Measurements from ENCODE around the gene RIPOR3.
"Not testable (repeated sequence)": the region's sequence is repeated elsewhere in the genome, so short reads cannot be mapped to it uniquely, and the experiment has no call there.

Gene RIPOR3

DNA sequence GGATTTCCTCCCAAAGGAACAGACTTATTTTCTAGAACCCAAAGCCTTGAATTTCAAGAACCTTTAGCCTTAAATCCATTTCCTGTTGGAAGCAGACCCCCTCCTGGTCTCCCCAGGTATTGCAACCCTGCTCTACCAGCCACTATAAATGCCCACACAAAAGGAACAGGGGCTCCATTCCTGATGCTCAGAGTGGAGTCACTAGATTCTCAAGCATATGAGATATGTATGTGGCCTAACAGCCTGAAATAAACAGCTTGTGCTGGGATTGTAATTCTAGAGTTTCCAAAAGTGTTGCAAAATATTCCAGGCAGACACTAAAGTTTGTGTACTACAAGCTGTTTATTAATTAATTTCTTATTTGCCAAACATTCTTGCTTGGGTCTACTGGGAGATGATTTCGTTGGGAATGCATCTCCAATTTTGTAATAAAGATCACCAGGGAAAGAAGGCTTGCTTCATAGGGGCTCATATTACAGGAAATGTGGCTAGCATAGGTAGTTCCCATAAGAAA lies 44.8 kb downstream of the RIPOR3 start:
- Mint-ChIP-seq H3K36me3 (no peaks in the 10 kb centered on the region), H3K9me3 (ENCODE audit: low read depth) (no peaks in the 10 kb centered on the region), H3K4me1 (ENCODE audit: low read depth) (no peaks in the 10 kb centered on the region), H3K27me3 (no peaks in the 10 kb centered on the region), H3K4me3 (no peak overlapping the region), H3K27ac (no peak overlapping the region)

DNA sequence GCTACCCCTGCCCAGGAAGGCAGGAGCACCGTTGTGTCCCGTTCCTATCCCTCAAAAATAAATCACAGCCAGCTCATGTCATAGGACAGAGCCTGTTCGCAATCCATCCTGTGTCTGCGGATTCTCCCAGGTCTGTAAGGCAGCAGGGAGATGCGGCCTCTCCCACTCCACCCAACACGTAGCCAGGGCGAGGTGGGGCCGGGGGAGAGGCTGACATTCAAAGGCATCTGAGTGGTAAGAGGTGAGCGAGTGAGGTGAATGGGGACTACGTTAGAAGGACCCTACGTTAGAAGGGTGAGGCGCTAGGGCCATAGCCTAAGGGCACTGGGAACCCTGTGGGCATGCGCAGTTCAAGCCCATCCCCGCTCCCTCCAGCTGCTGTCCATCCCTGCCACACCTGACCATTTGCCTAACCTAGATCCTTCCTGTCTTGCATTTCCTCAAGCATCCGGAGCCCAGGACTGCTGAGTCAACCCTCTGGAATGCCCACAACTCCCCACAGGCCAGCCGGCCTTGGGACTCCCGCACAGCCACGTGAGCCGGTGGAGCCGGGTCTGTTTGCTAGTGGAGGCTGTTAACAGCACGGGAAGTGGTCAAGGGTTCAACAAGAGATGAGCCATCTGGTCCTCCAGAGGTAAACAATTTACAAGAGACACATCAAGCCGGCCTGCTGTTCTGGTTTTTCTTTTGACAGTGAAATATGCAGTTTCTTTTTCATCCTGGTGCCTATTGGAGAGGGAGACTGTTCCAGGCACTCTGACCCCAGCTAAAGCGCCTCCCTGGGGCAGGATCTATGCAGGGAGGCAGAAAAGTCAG lies 45.9 kb downstream of the RIPOR3 start:
- no peaks in the 10 kb centered on the region for H3K4me1 Mint-ChIP-seq (ENCODE audit: low read depth)

DNA sequence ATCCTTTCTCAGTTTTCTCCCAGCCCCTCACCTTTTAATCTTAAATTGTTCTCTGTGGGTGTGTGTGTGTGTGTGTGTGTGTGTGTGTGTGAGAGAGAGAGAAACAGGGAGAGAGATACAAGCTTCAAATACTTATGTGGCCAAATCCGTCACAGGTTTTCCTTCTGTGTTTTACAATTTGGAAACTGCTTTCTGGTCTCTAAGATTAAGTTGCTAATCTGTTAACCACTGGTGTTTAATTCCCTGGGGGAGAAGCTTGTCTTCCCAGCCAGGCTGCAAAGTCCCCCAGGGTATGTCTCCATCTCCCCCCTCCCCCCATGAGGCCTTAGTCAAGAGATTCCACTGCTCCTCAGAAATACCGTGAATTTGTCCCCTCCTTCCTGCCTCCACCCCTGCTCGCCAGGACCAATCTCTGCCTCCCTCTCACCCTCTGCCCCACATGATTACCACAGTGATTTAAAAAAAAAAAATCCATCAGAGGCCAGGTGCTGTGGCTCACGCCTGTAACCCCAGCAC lies 49.0 kb downstream of the RIPOR3 start:
- Mint-ChIP-seq H3K36me3 (no peaks in the 10 kb centered on the region), H3K4me3 (no peak overlapping the region), H3K27ac (no peak overlapping the region), H3K4me1 (ENCODE audit: low read depth) (no peaks in the 10 kb centered on the region), H3K27me3 (no peaks in the 10 kb centered on the region), H3K9me3 (ENCODE audit: low read depth) (no peaks in the 10 kb centered on the region)

More for the DNA sequence above, 45.9 kb downstream of the RIPOR3 start:
- no peaks in the 10 kb centered on the region for H3K36me3 Mint-ChIP-seq
- no peaks in the 10 kb centered on the region for H3K9me3 Mint-ChIP-seq (ENCODE audit: low read depth)
- H3K4me3 Mint-ChIP-seq = no peak overlapping the region
- no peak overlapping the region for H3K27ac Mint-ChIP-seq
- no peaks in the 10 kb centered on the region for H3K27me3 Mint-ChIP-seq

DNA sequence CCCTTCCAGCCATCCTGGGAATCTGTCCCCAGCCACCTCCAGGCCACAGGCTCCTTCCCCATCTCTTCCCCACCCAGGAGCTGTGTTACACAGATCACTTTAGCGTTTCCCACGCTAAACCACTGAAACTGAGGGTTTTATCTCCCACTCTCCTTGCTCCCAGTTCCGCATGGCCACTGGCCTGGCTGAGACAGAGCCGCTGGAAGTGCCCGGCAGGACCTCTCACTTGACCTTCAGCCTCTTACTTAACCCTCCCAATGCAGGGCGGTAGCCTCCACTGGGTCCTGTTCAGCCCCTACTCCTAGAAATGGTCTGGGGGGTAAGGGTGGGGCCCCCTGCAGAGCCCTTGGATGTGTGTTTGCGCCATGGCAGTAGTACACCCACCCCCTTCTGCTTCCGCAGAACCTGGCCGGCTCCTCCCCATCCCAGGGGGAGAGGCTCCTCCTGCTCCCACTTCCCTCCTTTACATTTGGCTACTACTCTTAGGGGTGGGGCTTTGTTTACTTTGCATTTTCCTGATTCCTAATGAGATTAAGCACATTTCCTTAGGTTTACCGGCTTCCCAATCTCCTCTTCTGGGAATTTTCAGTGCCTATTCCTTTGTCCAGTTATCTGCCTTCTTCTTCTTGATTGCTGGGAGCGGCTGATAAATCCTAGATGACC lies 49.6 kb downstream of the RIPOR3 start:
- H3K36me3 Mint-ChIP-seq = not testable (repeated sequence)

DNA sequence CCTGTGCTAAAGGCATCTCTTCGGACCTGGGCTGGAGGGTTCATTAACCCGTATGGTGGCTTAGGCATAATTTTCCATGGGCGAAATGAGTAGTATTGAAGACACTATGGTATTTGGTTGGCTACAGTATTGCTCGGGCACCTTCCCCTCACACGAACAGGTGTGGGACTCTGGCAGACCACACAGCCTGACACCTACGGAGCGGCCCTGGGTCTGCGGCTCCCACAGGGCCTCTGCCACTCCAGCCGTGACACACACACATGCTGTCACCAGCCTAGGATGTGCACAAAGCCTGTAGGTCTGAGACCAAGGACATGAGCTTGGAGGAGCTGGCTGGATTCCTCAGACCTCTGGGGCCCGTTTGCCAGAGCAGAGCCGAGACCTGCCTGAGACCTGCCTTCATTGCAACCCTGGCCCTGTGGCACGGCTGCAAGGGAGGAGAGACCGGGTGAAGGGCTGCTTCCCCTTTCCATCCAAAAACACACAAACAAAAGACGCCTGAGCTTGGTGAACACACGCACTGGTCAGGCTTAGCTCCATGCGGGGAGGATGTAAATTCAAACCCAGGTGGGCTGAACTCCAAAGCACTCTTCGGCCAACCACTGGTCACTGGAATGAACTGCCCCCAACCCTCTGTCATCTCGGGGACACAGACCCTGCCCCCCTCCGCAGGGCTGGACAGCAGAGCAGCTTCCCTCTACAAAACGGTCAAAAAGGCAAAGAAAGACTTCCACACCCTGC lies 51.2 kb downstream of the RIPOR3 start:
- H3K36me3 Mint-ChIP-seq; H3K27ac Mint-ChIP-seq; H3K4me3 Mint-ChIP-seq; H3K27me3 Mint-ChIP-seq; H3K9me3 Mint-ChIP-seq (ENCODE audit: low read depth); H3K4me1 Mint-ChIP-seq (ENCODE audit: low read depth): not testable (repeated sequence)

More for the DNA sequence above, 49.6 kb downstream of the RIPOR3 start:
- not testable (repeated sequence) for H3K27ac Mint-ChIP-seq; H3K9me3 Mint-ChIP-seq (ENCODE audit: low read depth); H3K4me1 Mint-ChIP-seq (ENCODE audit: low read depth); H3K4me3 Mint-ChIP-seq; H3K27me3 Mint-ChIP-seq

DNA sequence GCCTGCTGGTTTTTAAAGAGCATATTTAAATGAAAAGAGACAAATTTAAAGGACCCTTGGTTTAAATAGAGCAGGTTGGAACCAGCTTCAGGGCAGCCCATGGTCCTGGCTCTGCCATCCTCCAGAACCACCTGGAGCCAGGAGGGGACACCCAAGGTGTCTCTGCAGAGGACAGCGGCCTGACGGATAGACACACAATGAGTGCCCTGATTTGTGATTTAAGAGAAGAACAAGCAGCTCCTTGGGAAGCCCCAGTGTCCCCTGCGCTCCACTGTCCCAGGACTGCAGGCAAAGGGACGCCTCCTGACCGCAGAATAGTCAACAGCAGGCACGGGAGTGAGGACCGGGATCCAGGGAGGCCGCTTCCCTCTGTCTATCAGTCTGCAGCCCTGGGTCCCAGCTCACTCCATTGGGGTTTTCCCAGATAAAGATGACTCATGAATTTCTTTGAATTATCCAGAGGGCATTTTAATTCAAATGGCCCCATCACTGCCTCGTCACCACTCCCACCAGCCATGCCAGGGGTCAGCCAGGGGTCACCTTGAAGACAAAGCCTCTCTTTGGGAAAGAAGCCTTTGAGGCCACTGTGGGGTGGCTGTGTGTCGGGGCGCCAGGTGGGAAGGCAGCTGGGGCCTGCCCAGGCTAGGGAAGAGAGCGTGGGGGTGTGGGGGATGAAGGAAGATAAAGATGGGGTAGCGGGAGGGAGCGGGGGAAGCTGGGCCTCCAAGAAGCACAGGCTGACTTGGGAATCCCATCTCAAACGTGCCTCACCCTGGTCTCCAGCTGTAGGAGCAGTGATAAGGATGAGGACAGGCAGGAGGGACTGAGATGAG lies 53.1 kb downstream of the RIPOR3 start:
- H3K9me3 Mint-ChIP-seq (ENCODE audit: low read depth); H3K27ac Mint-ChIP-seq; H3K4me3 Mint-ChIP-seq; H3K4me1 Mint-ChIP-seq (ENCODE audit: low read depth); H3K36me3 Mint-ChIP-seq; H3K27me3 Mint-ChIP-seq: not testable (repeated sequence)

DNA sequence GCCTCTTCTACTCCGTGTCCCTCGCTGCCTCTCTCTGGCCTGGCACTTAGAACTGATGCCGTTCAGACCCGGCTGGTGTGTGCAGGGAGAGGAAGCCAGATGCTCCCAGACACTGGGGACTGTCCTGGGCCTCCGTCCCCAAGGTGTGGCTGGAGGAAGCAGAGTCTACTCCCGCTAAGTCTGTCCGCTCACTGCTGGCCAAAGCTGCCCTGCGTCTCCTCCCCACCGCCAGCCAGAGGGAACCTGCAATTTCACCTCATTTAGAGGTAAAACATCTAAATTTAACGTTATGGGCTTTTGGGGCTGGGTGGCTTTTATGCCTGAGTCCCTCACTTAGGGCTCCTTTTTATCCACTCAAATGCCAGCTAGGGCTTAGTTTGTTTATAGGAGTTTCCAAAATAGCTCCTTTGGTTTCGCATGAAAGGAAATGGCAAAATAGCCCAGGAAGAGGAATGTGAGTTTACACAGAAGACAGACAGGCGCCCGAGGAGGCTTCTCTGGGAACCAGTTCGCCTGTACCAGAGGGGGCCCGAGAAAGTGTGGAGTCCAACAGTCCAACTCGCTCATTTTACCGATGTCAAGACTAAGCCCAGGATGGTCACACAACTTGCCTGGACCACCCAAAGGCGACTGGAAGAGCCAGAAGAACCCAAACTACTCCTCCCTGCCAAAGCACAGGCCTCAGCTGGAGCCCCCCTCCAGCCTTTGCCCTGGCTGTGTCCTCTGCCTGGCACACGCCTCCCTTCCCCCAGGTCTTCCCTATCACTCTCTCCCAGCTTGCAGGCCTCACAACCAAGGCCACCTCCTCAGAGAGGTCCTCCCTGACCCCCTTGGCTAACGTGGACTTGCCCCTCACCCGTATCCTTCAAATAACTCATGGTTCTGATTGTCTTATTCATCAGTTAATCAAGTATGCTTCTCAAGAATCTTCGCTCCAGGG lies 54.5 kb downstream of the RIPOR3 start:
- Mint-ChIP-seq H3K9me3 (ENCODE audit: low read depth) (no peaks in the 10 kb centered on the region), H3K27me3 (no peaks in the 10 kb centered on the region), H3K27ac (no peak overlapping the region), H3K4me3 (no peak overlapping the region), H3K4me1 (ENCODE audit: low read depth) (peaks cover 1% of the 10 kb centered on the region), H3K36me3 (no peaks in the 10 kb centered on the region)

DNA sequence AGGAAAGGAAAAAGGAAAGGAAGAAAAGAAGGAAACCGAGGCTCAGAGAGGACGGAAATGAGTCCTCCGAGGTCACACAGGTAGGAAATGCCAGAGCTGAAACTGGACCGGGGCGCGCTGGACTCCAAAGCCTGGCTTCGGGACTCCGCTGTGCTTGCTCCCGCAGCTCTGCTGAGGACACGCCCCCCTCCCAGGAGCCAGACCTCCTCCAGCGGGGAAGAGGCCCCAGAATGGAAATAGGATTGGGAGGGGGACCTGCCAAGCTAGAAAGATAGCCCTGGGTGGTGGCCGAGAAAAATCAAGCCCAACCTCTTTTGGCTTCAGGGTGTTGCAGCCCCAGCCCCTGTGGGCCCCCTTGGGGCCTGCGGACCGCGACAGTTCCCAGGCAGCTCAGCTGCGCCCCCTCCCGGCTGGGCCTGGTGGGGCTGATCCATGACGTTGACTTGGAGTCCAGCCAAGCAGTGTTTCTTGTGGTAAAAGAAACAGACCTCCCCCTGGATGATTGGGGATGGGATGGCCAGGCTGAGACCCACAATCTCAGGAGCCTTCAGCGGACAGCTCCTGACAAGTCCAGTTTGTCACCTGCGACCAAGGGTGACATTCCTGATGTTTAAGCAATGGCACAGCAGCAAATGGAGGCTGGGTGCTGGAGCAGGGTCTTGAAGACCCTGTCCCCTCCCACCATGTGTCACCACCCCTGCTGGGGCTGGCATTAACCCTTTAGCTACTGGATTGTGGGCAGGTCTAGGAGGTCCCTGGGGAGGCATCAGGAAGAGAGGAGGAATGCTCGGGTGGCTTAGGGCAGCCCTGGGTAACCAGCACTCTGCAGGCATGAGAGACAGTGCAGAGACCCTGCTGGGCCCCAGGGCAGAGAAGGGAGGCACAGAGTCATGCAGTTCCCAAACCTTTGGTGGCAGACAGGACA lies 55.4 kb downstream of the RIPOR3 start:
- no peaks in the 10 kb centered on the region for H3K36me3 Mint-ChIP-seq
- no peaks in the 10 kb centered on the region for H3K27me3 Mint-ChIP-seq
- H3K4me1 Mint-ChIP-seq (ENCODE audit: low read depth) = peaks cover 1% of the 10 kb centered on the region
- no peak overlapping the region for H3K27ac Mint-ChIP-seq
- H3K9me3 Mint-ChIP-seq (ENCODE audit: low read depth) = no peaks in the 10 kb centered on the region
- no peak overlapping the region for H3K4me3 Mint-ChIP-seq

DNA sequence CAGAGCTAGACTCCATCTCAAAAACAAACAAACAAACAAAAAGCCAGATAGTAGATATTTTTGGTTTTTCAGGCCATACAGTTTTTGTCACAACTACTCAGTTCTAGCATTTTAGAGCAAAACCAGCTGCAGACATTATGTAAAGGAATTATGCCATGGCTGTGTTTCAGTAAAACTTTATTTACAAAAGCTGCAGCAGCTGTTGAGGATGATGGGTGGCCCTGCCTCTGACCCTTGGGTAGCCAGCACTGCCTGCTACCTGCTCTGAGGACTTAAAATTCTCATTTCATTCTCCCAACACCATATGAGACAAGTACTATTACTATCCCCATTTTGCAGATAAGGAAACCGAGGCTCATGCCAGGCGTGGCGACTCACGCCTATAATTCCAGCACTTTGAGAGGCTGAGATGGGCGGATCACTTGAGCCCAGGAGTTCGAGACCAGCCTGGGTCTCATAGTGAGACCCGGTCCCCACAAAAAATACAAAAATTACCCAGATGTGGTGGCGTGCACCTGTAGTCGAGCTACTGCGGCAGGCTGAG lies 56.3 kb downstream of the RIPOR3 start:
- H3K4me3 Mint-ChIP-seq = no peak overlapping the region
- no peaks in the 10 kb centered on the region for H3K36me3 Mint-ChIP-seq
- peaks cover 1% of the 10 kb centered on the region for H3K4me1 Mint-ChIP-seq (ENCODE audit: low read depth)
- no peaks in the 10 kb centered on the region for H3K9me3 Mint-ChIP-seq (ENCODE audit: low read depth)
- H3K27ac Mint-ChIP-seq = no peak overlapping the region
- no peaks in the 10 kb centered on the region for H3K27me3 Mint-ChIP-seq

DNA sequence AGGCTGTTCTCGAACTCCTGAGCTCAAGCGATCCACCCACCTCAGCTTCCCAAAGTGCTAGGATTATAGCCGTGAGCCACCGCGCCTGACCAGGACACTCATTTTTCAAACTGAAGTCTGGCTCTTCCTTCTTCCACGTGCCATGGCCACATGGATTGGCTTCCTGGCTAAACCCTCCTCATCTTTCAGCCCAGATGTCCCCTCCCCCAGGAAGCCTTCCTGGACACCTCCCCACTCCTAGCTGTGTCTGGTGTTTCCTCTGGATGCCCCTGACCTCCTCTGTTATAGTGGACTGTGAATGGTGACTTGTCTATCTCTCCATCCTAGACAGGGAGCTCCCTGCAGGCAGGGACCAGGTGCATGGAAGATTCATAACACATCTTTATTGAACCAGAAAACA lies 57.2 kb downstream of the RIPOR3 start:
- Mint-ChIP-seq H3K36me3 (no peaks in the 10 kb centered on the region), H3K4me3 (no peak overlapping the region), H3K9me3 (ENCODE audit: low read depth) (no peaks in the 10 kb centered on the region), H3K4me1 (ENCODE audit: low read depth) (peaks cover 1% of the 10 kb centered on the region), H3K27ac (no peak overlapping the region), H3K27me3 (no peaks in the 10 kb centered on the region)

DNA sequence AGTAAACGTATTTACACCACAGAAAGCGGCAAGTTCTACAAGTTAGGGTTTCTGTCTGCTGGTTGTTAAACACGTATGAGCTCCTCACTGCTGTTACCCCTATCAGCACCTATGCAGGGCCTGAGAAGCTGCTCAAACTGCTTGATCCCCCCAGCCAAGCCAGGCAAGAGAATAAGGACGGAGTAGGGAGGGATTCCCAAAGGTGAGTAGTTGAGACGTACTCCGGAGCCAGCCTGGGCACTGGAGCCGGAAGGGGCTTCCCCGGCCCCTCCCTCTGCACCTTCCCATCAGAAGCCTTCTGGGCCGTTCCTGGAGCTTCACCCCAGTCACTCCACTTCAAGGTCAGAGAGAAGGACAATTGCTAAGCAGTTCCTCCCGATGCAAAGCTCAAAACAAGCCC lies 58.0 kb downstream of the RIPOR3 start:
- Mint-ChIP-seq H3K9me3 (ENCODE audit: low read depth) (no peaks in the 10 kb centered on the region), H3K4me1 (ENCODE audit: low read depth) (peaks cover 1% of the 10 kb centered on the region)

DNA sequence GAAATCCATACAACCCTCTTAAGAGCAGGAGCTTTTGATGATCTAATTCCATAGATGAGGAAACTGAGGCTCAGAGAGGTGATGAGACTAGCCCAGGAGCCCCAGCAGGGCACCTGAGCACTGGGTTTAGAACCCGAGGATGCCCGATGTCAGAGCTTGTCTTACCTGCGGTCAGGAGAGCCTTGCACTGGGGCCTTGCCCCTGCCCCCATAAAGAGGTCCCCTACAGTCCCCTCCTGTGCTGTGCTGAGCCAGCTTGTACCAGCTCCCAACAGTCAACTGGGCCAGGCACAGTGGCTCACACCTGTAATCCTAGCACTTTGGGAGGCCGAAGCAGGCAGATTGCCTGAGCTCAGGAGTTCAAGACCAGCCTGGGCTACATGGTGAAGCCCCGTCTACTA lies 58.6 kb downstream of the RIPOR3 start:
- Mint-ChIP-seq H3K4me1 (ENCODE audit: low read depth) (peaks cover 1% of the 10 kb centered on the region), H3K4me3 (no peak overlapping the region), H3K9me3 (ENCODE audit: low read depth) (no peaks in the 10 kb centered on the region), H3K27me3 (no peaks in the 10 kb centered on the region), H3K36me3 (no peaks in the 10 kb centered on the region), H3K27ac (no peak overlapping the region)

More for the DNA sequence above, 58.0 kb downstream of the RIPOR3 start:
- Mint-ChIP-seq H3K36me3 (no peaks in the 10 kb centered on the region), H3K27ac (no peak overlapping the region), H3K4me3 (no peak overlapping the region), H3K27me3 (no peaks in the 10 kb centered on the region)
